HepG2 (cell line): ENCODE measurements around the gene CKB. TPM values are rescaled to one million over a fixed set of nuclear protein-coding genes. Genes with fewer than 3 reads are reported as not detected.

Source experiments
- ATAC-seq: fragments of 200-7000 bp; cut with Tn5 transposase; 3 replicates; pipeline ENCODE4 v1.9.1; 2020; ENCODE audit warnings: mild to moderate bottlenecking, moderate library complexity
- BruUV-seq: library from RNA; stranded (reverse); fragments of 400-500 nt; replicated peaks from 2 replicates; lab custom pipeline; 2021; lab: Mats Ljungman, UMichigan
- CTCF ChIA-PET: fragments of 300-600 bp; formaldehyde crosslinking; extraction: SDS; loops from one replicate; lab custom pipeline; 2021; ENCODE audit warnings: low total read pairs, inconsistent platforms, low intra/inter-chr PET ratio; lab: Yijun Ruan, JAX
- POLR2A ChIA-PET: fragments of 350-600 bp; sonication (Branson Sonifier 250); formaldehyde crosslinking; loops from one replicate; lab custom pipeline; 2020; ENCODE audit warnings: antibody characterized with exemption, inconsistent platforms; lab: Yijun Ruan, JAX
- DNase-seq: peaks from one replicate; pipeline ENCODE4 v3.0.0-alpha.2; 2015; ENCODE audit warnings: low spot score
- FAIRE-seq: peaks from 3 replicates; lab custom pipeline; 2011; peaks lifted over from hg19 to GRCh38; lab: Jason Lieb, UNC
- H2AFZ ChIP-seq: one replicate; pipeline ENCODE4 v1.6.1; 2011; ENCODE audit warnings: low read length, inconsistent platforms
- H3K27ac ChIP-seq: fragments of 300-600 bp; 3 replicates; pipeline ENCODE4 v1.8.0; 2011; ENCODE audit warnings: mixed run types, mild to moderate bottlenecking, mixed read lengths, low read length, inconsistent platforms; ENCODE audit not compliant: insufficient read depth; ENCODE audit errors: extremely low read length
- H3K27me3 ChIP-seq, 2 experiments: fragments of 200-600 bp in 1 of 2; 2 replicates in 1 of 2; 3 replicates in 1 of 2; pipeline versions ENCODE4 v1.6.0 to v1.8.0; 2011; ENCODE audit warnings: low read length in 2 of 2, mild to moderate bottlenecking in 2 of 2, moderate library complexity in 2 of 2, inconsistent platforms in 1 of 2; ENCODE audit not compliant: insufficient read depth in 2 of 2, control insufficient read depth in 1 of 2
- H3K36me3 ChIP-seq, 2 experiments: fragments of 200-600 bp in 1 of 2; replicated peaks in 1 of 2; 2 replicates in 1 of 2; 3 replicates in 1 of 2; pipeline versions ENCODE4 v1.5.1 to v1.8.0; 2011; ENCODE audit warnings: low read length in 2 of 2, inconsistent platforms in 1 of 2; ENCODE audit not compliant: insufficient read depth in 2 of 2, control insufficient read depth in 1 of 2
- H3K4me1 ChIP-seq: 2 replicates; pipeline ENCODE4 v1.5.1; 2012; ENCODE audit warnings: low read length, inconsistent platforms; ENCODE audit not compliant: insufficient read depth
- H3K4me2 ChIP-seq: 2 replicates; pipeline ENCODE4 v1.6.0; 2011; ENCODE audit warnings: low read depth, low read length, inconsistent platforms
- H3K4me3 ChIP-seq, 3 experiments: fragments of 200-600 bp in 1 of 3; sonication (generic), shearing (Covaris generic) in 1 of 3; replicated peaks in 1 of 3; 2 replicates each; pipeline ENCODE4 v1.5.1; 2011 to 2016; ENCODE audit warnings: low read length in 3 of 3, inconsistent platforms in 2 of 3, low read depth in 2 of 3, mild to moderate bottlenecking in 2 of 3, control low read depth in 1 of 3, mixed read lengths in 1 of 3; ENCODE audit not compliant: insufficient read depth in 1 of 3
- H3K79me2 ChIP-seq: one replicate; pipeline ENCODE4 v1.6.1; 2011; ENCODE audit warnings: low read length, inconsistent platforms; ENCODE audit not compliant: insufficient read depth
- H3K9ac ChIP-seq: 2 replicates; pipeline ENCODE4 v1.6.0; 2011; ENCODE audit warnings: mild to moderate bottlenecking, low read depth, low read length, inconsistent platforms; ENCODE audit not compliant: insufficient read depth
- H3K9me3 ChIP-seq: 2 replicates; pipeline ENCODE4 v1.5.1; 2012; ENCODE audit warnings: mild to moderate bottlenecking, low read length
- H4K20me1 ChIP-seq: 2 replicates; pipeline ENCODE4 v1.6.0; 2011; ENCODE audit warnings: inconsistent platforms, mild to moderate bottlenecking, low read length, moderate library complexity; ENCODE audit not compliant: insufficient read depth
- KLF12 ChIP-seq: sonication (generic); formaldehyde crosslinking; IDR thresholded peaks from 2 replicates; pipeline ENCODE4 v1.4.0; 2020; ENCODE audit warnings: missing genetic modification reagents, borderline replicate concordance
- MAZ ChIP-seq, 2 experiments: sonication (generic) in 1 of 2; formaldehyde crosslinking in 1 of 2; IDR thresholded peaks; 2 replicates each; pipeline versions ENCODE4 v1.5.0 to v1.6.1; 2012 to 2020; ENCODE audit warnings: low read depth in 2 of 2, mild to moderate bottlenecking in 2 of 2, borderline replicate concordance in 1 of 2, improper control_type of control experiment in 1 of 2, low read length in 1 of 2, missing genetic modification reagents in 1 of 2, moderate library complexity in 1 of 2
- MEIS1 ChIP-seq: sonication (generic); formaldehyde crosslinking; IDR thresholded peaks from 2 replicates; pipeline ENCODE4 v1.9.0; 2021; ENCODE audit warnings: mild to moderate bottlenecking, missing genetic modification reagents, moderate library complexity, borderline replicate concordance
- POLR2A ChIP-seq, 2 experiments: IDR thresholded peaks; 2 replicates each; pipeline ENCODE4 v1.6.1; 2011; ENCODE audit warnings: low read depth in 2 of 2, low read length in 2 of 2, mild to moderate bottlenecking in 1 of 2, moderate library complexity in 1 of 2; ENCODE audit not compliant: insufficient read depth in 1 of 2
- SALL1 ChIP-seq: sonication (generic); formaldehyde crosslinking; IDR thresholded peaks from 2 replicates; pipeline ENCODE4 v1.8.0; 2022; ENCODE audit warnings: mild to moderate bottlenecking, missing genetic modification reagents
- SAP130 ChIP-seq: IDR thresholded peaks from 2 replicates; pipeline ENCODE4 v1.6.1; 2016; ENCODE audit warnings: low read depth
- ZNF230 ChIP-seq: sonication (generic); formaldehyde crosslinking; IDR thresholded peaks from 2 replicates; pipeline ENCODE4 v1.4.0; 2020; ENCODE audit warnings: mild to moderate bottlenecking, missing genetic modification reagents
- ZNF326 ChIP-seq: sonication (generic); formaldehyde crosslinking; IDR thresholded peaks from 2 replicates; pipeline ENCODE4 v1.4.0; 2020; ENCODE audit warnings: missing genetic modification reagents, borderline replicate concordance
- ZNF605 ChIP-seq: sonication (generic); formaldehyde crosslinking; IDR thresholded peaks from 2 replicates; pipeline ENCODE4 v1.8.0; 2022; ENCODE audit warnings: mild to moderate bottlenecking, missing genetic modification reagents
- ZNF776 ChIP-seq: sonication (generic); formaldehyde crosslinking; IDR thresholded peaks from 2 replicates; pipeline ENCODE4 v1.4.0; 2020; ENCODE audit warnings: mild to moderate bottlenecking, missing genetic modification reagents
- WGBS: methylation state at CpG from one replicate; pipeline ENCODE4 v1.1.6; 2017; ENCODE audit warnings: low lambda C conversion rate; 5-methylcytosine and 5-hydroxymethylcytosine counted together
- in situ Hi-C: cut with HindIII; loops from 2 replicates; pipeline ENCODE4 v1.10.0; 2017; ENCODE audit warnings: low pct_unique_long_range_greater_than_20kb; ENCODE audit not compliant: extremely low pct_ligation_motif_present
- intact Hi-C: fragments of 100-400 bp; cut with micrococcal nuclease; formaldehyde crosslinking; loops from one replicate; pipeline ENCODE4 v1.10.0; 2022; ENCODE audit not compliant: unreplicated experiment
- polyA plus RNA-seq, 8 experiments: library from polyadenylated mRNA; depleted of rRNA in 3 of 8; stranded (reverse) in 7 of 8; unstranded in 1 of 8; fragments of >200 nt; fragmentation: Illumina TruSeq in 4 of 8; extraction: Trizol in 4 of 8; gene quantifications; 2 replicates each; pipeline versions ENCODE4 v1.2.1 to v1.2.3, GENCODE V29; 2011 to 2016; ENCODE audit warnings: low read depth in 4 of 8, missing spikeins in 1 of 8, mixed read lengths in 1 of 8; ENCODE audit not compliant: insufficient read depth in 1 of 8
- total RNA-seq, 5 experiments: library from RNA; depleted of rRNA; stranded (reverse); fragments of >200 nt; fragmentation: Illumina TruSeq; extraction: Trizol; gene quantifications; 2 replicates each; pipeline ENCODE4 v1.2.3, GENCODE V29; 2016; ENCODE audit warnings: low read depth in 1 of 5
- TF ChIP-seq, protein P1 (sequence below): sonication (generic); formaldehyde crosslinking; IDR thresholded peaks from 2 replicates; pipeline ENCODE4 v1.5.1; 2020; ENCODE audit warnings: missing genetic modification reagents, mild to moderate bottlenecking, borderline replicate concordance
- TF ChIP-seq, protein P2 (sequence below): sonication (generic); formaldehyde crosslinking; IDR thresholded peaks from 2 replicates; pipeline ENCODE4 v1.5.1; 2020; ENCODE audit warnings: mild to moderate bottlenecking, missing genetic modification reagents, moderate library complexity
- TF ChIP-seq, protein P3 (sequence below): sonication (generic); formaldehyde crosslinking; IDR thresholded peaks from 2 replicates; pipeline ENCODE4 v1.4.0; 2020; ENCODE audit warnings: missing genetic modification reagents

The CKB gene
- total and polyA plus RNA-seq, 2 of the 13 experiments (the other 11 are each of a cell fraction or from before 2014, with no cell fraction given) = 82.3 to 217 TPM

DNA sequence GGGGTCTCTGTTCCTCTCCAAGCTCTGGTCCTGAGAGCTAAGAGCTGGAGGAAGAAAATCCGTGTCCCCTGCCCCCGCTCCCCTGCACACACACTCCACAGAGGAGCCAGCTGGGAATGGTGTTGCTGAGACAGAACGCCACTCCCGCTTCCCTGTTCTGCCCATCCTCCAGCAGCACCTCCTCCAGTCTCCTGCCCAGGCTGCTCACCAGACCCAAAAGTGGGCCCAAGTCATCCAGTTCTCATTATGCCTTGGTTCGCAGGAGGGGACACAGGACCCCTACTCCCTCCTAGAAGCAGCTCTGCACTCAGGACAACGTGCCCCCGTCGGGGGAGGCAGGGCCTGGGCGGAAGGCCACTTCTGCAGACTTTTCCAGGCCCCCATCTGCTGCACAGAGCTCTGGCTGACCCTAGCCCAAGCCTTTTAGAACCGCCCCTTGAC is 5.5 kb upstream of the CKB start:
- H3K27ac ChIP-seq = peak overlapping the region; percentile 89
- no TSS peak for BruUV-seq
- no peaks in the 10 kb centered on the region; a peak in 1 of 5 replicates for H3K27me3 ChIP-seq
- no peaks in the 10 kb centered on the region for H4K20me1 ChIP-seq
- H2AFZ ChIP-seq = no peak overlapping the region
- H3K4me2 ChIP-seq = peak overlapping the region; percentile 98
- peaks cover 3 to 4% of the 10 kb centered on the region in 2 experiments; a peak in 3 of 5 replicates for H3K36me3 ChIP-seq
- ATAC-seq (peak; percentile 37), FAIRE-seq (no peak), DNase-seq (no peak)
- intact Hi-C loops (no loop called here), in situ Hi-C loops (no loop called here)
- 9% methylated on average over 5 of the region's 10 CpGs for WGBS
- ChIA-PET CTCF (no interaction called here), POLR2A (interaction anchor here (0.7 to 3.2 kb wide), 14 partner anchors 8 to 352 kb away, joined by 3 to 37 read pairs (median 5); partner anchors contain the start of genes BAG5, COA8 and EIF5)
- peak overlapping the region; percentile 65 to 98 (median 95) for H3K4me3 ChIP-seq
- peaks cover 30% of the 10 kb centered on the region for H3K79me2 ChIP-seq
- H3K9ac ChIP-seq = peak overlapping the region; percentile 86
- peaks cover 71% of the 10 kb centered on the region for H3K4me1 ChIP-seq
- no peaks in the 10 kb centered on the region for H3K9me3 ChIP-seq
- TF ChIP-seq ZNF605 (CRISPR knock-in tag) (0 out of 2 replicates have a peak, but pooled peaks have one; percentile 24), SAP130 (CRISPR knock-in tag) (peak; percentile 25; the same call in 1 of the 2 replicates), MEIS1 (CRISPR knock-in tag) (0 out of 2 replicates have a peak, but pooled peaks have one; percentile 13), SALL1 (CRISPR knock-in tag) (peak; percentile 17; the same call in 1 of the 2 replicates), KLF12 (CRISPR knock-in tag) (no peak), MAZ (IDR thresholded peaks at IDR 0.05; ENCODE audit: borderline replicate concordance, low read depth, low read length) (no peak), MAZ (CRISPR knock-in tag; IDR thresholded peaks at IDR 0.05; ENCODE audit: low read depth) (0 out of 2 replicates have a peak, but pooled peaks have one; percentile 7), ZNF230 (CRISPR knock-in tag) (peak; percentile 47; the same call in 1 of the 2 replicates), ZNF326 (no peak), ZNF776 (CRISPR knock-in tag) (peak; percentile 60; the same call in 1 of the 2 replicates), POLR2A (IDR thresholded peaks at IDR 0.05; ENCODE audit: insufficient read depth in 1 of 2, low read depth in 2 of 2, low read length in 2 of 2) (peak in 1 of 2 experiments; percentile 49; a peak in 2 of 4 replicates)
- TF ChIP-seq, protein P1, sequence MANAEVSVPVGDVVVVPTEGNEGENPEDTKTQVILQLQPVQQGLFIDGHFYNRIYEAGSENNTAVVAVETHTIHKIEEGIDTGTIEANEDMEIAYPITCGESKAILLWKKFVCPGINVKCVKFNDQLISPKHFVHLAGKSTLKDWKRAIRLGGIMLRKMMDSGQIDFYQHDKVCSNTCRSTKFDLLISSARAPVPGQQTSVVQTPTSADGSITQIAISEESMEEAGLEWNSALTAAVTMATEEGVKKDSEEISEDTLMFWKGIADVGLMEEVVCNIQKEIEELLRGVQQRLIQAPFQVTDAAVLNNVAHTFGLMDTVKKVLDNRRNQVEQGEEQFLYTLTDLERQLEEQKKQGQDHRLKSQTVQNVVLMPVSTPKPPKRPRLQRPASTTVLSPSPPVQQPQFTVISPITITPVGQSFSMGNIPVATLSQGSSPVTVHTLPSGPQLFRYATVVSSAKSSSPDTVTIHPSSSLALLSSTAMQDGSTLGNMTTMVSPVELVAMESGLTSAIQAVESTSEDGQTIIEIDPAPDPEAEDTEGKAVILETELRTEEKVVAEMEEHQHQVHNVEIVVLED (CRISPR knock-in tag) = 0 out of 2 replicates have a peak, but pooled peaks have one; percentile 2
- TF ChIP-seq, protein P2, sequence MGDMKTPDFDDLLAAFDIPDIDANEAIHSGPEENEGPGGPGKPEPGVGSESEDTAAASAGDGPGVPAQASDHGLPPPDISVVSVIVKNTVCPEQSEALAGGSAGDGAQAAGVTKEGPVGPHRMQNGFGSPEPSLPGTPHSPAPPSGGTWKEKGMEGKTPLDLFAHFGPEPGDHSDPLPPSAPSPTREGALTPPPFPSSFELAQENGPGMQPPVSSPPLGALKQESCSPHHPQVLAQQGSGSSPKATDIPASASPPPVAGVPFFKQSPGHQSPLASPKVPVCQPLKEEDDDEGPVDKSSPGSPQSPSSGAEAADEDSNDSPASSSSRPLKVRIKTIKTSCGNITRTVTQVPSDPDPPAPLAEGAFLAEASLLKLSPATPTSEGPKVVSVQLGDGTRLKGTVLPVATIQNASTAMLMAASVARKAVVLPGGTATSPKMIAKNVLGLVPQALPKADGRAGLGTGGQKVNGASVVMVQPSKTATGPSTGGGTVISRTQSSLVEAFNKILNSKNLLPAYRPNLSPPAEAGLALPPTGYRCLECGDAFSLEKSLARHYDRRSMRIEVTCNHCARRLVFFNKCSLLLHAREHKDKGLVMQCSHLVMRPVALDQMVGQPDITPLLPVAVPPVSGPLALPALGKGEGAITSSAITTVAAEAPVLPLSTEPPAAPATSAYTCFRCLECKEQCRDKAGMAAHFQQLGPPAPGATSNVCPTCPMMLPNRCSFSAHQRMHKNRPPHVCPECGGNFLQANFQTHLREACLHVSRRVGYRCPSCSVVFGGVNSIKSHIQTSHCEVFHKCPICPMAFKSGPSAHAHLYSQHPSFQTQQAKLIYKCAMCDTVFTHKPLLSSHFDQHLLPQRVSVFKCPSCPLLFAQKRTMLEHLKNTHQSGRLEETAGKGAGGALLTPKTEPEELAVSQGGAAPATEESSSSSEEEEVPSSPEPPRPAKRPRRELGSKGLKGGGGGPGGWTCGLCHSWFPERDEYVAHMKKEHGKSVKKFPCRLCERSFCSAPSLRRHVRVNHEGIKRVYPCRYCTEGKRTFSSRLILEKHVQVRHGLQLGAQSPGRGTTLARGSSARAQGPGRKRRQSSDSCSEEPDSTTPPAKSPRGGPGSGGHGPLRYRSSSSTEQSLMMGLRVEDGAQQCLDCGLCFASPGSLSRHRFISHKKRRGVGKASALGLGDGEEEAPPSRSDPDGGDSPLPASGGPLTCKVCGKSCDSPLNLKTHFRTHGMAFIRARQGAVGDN (CRISPR knock-in tag) = peak; percentile 66
- TF ChIP-seq, protein P3, sequence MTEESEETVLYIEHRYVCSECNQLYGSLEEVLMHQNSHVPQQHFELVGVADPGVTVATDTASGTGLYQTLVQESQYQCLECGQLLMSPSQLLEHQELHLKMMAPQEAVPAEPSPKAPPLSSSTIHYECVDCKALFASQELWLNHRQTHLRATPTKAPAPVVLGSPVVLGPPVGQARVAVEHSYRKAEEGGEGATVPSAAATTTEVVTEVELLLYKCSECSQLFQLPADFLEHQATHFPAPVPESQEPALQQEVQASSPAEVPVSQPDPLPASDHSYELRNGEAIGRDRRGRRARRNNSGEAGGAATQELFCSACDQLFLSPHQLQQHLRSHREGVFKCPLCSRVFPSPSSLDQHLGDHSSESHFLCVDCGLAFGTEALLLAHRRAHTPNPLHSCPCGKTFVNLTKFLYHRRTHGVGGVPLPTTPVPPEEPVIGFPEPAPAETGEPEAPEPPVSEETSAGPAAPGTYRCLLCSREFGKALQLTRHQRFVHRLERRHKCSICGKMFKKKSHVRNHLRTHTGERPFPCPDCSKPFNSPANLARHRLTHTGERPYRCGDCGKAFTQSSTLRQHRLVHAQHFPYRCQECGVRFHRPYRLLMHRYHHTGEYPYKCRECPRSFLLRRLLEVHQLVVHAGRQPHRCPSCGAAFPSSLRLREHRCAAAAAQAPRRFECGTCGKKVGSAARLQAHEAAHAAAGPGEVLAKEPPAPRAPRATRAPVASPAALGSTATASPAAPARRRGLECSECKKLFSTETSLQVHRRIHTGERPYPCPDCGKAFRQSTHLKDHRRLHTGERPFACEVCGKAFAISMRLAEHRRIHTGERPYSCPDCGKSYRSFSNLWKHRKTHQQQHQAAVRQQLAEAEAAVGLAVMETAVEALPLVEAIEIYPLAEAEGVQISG (CRISPR knock-in tag) = peak; percentile 4; the same call in 1 of the 2 replicates
